ENCODE measurements around the gene KRT40.

Gene KRT40

GRCh38 chr17:40950176-40950575 lies 34.0 kb downstream of the KRT40 start:
- DNase-seq: no peak

GRCh38 chr17:40949418-40949817 lies 34.7 kb downstream of the KRT40 start:
- DNase-seq: no peak

- no peak for DNase-seq
These were observed 36.2 kb downstream of the KRT40 start for GRCh38 chr17:40947929-40948328.

- no peak for DNase-seq
These were observed 38.7 kb downstream of the KRT40 start for GRCh38 chr17:40945414-40945813.

- no peak for DNase-seq
These were observed 39.6 kb downstream of the KRT40 start for GRCh38 chr17:40944531-40944930.

- no peak for DNase-seq
These were observed 41.6 kb downstream of the KRT40 start for GRCh38 chr17:40942553-40942952.

GRCh38 chr17:40940266-40940665 lies 43.9 kb downstream of the KRT40 start:
- no peak for DNase-seq

GRCh38 chr17:40938981-40939380 lies 45.1 kb downstream of the KRT40 start:
- DNase-seq: no peak

GRCh38 chr17:40937384-40937819 lies 46.7 kb downstream of the KRT40 start, which contains the start of gene KRT23:
KRT23 (minus strand) TSS chr17:40937646; CDS start chr17:40936603, 1,043 bp downstream.
- no peak for DNase-seq

- DNase-seq: no peak
These were observed 47.1 kb downstream of the KRT40 start for GRCh38 chr17:40936976-40937375.

- no peak for DNase-seq
These were observed 47.6 kb downstream of the KRT40 start for GRCh38 chr17:40936437-40936971.

- no peak for DNase-seq
These were observed 48.5 kb downstream of the KRT40 start for GRCh38 chr17:40935624-40936023.

GRCh38 chr17:40932608-40933007 lies 51.5 kb downstream of the KRT40 start:
- no peak for DNase-seq

- DNase-seq: no peak
These were observed 52.8 kb downstream of the KRT40 start for GRCh38 chr17:40931311-40931710.

Data from NCI-H524 treated with DMSO at 0.1 percent for 48 hours (cell line).